Gastrocnemius medialis (tissue), 4 donors: ENCODE results near the gene FNDC3A.

Source experiments
- CTCF ChIP-seq, 5 experiments: fragments of 450-650 bp in 3 of 5; fragments of 200-600 bp in 2 of 5; sonication (generic) in 2 of 5; IDR thresholded peaks in 4 of 5; conservative IDR thresholded peaks in 1 of 5; 1 replicate in 4 of 5; 2 replicates in 1 of 5; pipeline ENCODE4 v1.5.1; 2016 to 2019; ENCODE audit warnings: antibody characterized with exemption in 5 of 5, mild to moderate bottlenecking in 3 of 5, moderate library complexity in 3 of 5
- POLR2A ChIP-seq, 2 donors: fragments of 450-650 bp; IDR thresholded peaks; one replicate each; pipeline ENCODE4 v1.6.1; 2017; ENCODE audit warnings: antibody characterized with exemption in 2 of 2, mild to moderate bottlenecking in 2 of 2, moderate library complexity in 2 of 2

- TF ChIP-seq CTCF (IDR thresholded peaks at IDR 0.05 in 4 of 5, conservative IDR thresholded peaks at IDR 0.05 in 1 of 5): no peak
- no peak for TF ChIP-seq POLR2A (IDR thresholded peaks at IDR 0.05)
Observed at GRCh38 chr13:48993150-48993549, 17.4 kb downstream of the FNDC3A start.
